HG03439 (cell line): ENCODE data around the gene RNF5.
"Not testable (repeated sequence)": the region's sequence is repeated elsewhere in the genome, so short reads cannot be mapped to it uniquely, and the experiment has no call there.

ENCODE experiments used
- ATAC-seq: cut with Tn5 transposase; IDR thresholded peaks from one replicate; pipeline ENCODE4 v1.9.1; 2021; ENCODE audit warnings: mild to moderate bottlenecking, moderate library complexity; ENCODE audit not compliant: unreplicated experiment

The RNF5 gene

GRCh38 chr6:32177788-32178546, at the start of gene RNF5:
Gene RNF5, plus strand, starts transcription at chr6:32178405. Its CDS starts 107 bp downstream, at chr6:32178512.
- peak; percentile 81 for ATAC-seq

- ATAC-seq, result no peak
Measured at GRCh38 chr6:32128751-32129296, 49.4 kb upstream of the RNF5 start.

GRCh38 chr6:32129297-32130088, 48.7 kb upstream of the RNF5 start:
- no peak for ATAC-seq

- no peak for ATAC-seq
Measured at GRCh38 chr6:32131439-32131948, 46.7 kb upstream of the RNF5 start.

GRCh38 chr6:32132110-32132509, 46.1 kb upstream of the RNF5 start:
- no peak for ATAC-seq

GRCh38 chr6:32133786-32134185, 44.4 kb upstream of the RNF5 start:
- no peak for ATAC-seq

GRCh38 chr6:32137454-32137853, 40.8 kb upstream of the RNF5 start:
- no peak for ATAC-seq

- ATAC-seq, result no peak
Measured at GRCh38 chr6:32139590-32139989, 38.6 kb upstream of the RNF5 start.

- ATAC-seq, result no peak
Measured at GRCh38 chr6:32140420-32141046, 37.7 kb upstream of the RNF5 start.

GRCh38 chr6:32144238-32144637, 34.0 kb upstream of the RNF5 start:
- not testable (repeated sequence) for ATAC-seq

- ATAC-seq, result no peak
Measured at GRCh38 chr6:32146287-32146686, 31.9 kb upstream of the RNF5 start.

- ATAC-seq, result no peak
Measured at GRCh38 chr6:32146687-32147086, 31.5 kb upstream of the RNF5 start.

GRCh38 chr6:32147401-32148132, 30.6 kb upstream of the RNF5 start:
- no peak for ATAC-seq

GRCh38 chr6:32148289-32149091, 29.7 kb upstream of the RNF5 start:
- ATAC-seq, result no peak

- ATAC-seq, result no peak
Measured at GRCh38 chr6:32149092-32149755, 29.0 kb upstream of the RNF5 start.

- ATAC-seq, result no peak
Measured at GRCh38 chr6:32149932-32150870, 28.0 kb upstream of the RNF5 start.

- ATAC-seq, result no peak
Measured at GRCh38 chr6:32151181-32151862, 26.9 kb upstream of the RNF5 start.
